ENCODE results near the gene RIMS4. TPM values are rescaled to one million over a fixed set of nuclear protein-coding genes. Genes with fewer than 3 reads are reported as not detected.

RIMS4 gene
- total RNA-seq, 4 donors from 2014 or later, result 1.2 to 2.6 (median 1.9) TPM

GRCh38 chr20:44796311-44796710 is 14.0 kb downstream of the RIMS4 start:
- intact Hi-C loops (cut with DNase I), result no loop called here
- H3K27ac ChIP-seq (replicated peaks in 1 of 4), result no peak overlapping the region
- no peaks in the 10 kb centered on the region for H3K36me3 ChIP-seq
- H3K27me3 ChIP-seq, result peaks cover 0 to 20% (median 0%) of the 10 kb centered on the region in 4 donors
- no peak for DNase-seq (ENCODE audit: extremely low spot score)
- no peaks in the 10 kb centered on the region for H3K4me1 ChIP-seq
- no peaks in the 10 kb centered on the region for H3K9me3 ChIP-seq
- H3K4me3 ChIP-seq, result no peak overlapping the region
- TF ChIP-seq EP300 (IDR thresholded peaks at IDR 0.05) (no peak), CTCF (IDR thresholded peaks at IDR 0.05) (no peak), POLR2AphosphoS5 (IDR thresholded peaks at IDR 0.05) (no peak), POLR2A (IDR thresholded peaks at IDR 0.05; ENCODE audit: low read depth) (no peak)

- Histone ChIP-seq H3K27me3 (peaks cover 0 to 20% (median 0%) of the 10 kb centered on the region in 4 donors), H3K4me3 (no peak overlapping the region), H3K9me3 (no peaks in the 10 kb centered on the region), H3K36me3 (no peaks in the 10 kb centered on the region), H3K27ac (replicated peaks in 1 of 4) (no peak overlapping the region), H3K4me1 (no peaks in the 10 kb centered on the region)
- no peak for TF ChIP-seq CTCF (IDR thresholded peaks at IDR 0.05)
- TF ChIP-seq POLR2AphosphoS5 (IDR thresholded peaks at IDR 0.05), result no peak
- no peak for TF ChIP-seq EP300 (IDR thresholded peaks at IDR 0.05)
- no peak for TF ChIP-seq POLR2A (IDR thresholded peaks at IDR 0.05; ENCODE audit: low read depth)
- 57% methylated on average over 4 of the region's 4 CpGs for WGBS
- no peak for DNase-seq (ENCODE audit: extremely low spot score)
- intact Hi-C loops (cut with DNase I), result no loop called here
Measured at GRCh38 chr20:44795836-44796235, 14.5 kb downstream of the RIMS4 start.

GRCh38 chr20:44792796-44793195 is 17.6 kb downstream of the RIMS4 start:
- Histone ChIP-seq H3K36me3 (no peaks in the 10 kb centered on the region), H3K4me3 (no peak overlapping the region), H3K9me3 (no peaks in the 10 kb centered on the region), H3K27ac (replicated peaks in 1 of 4) (no peak overlapping the region), H3K4me1 (no peaks in the 10 kb centered on the region), H3K27me3 (peaks cover 0 to 29% (median 0%) of the 10 kb centered on the region in 4 donors)
- WGBS, result 63% methylated on average over 5 of the region's 7 CpGs
- TF ChIP-seq POLR2AphosphoS5 (IDR thresholded peaks at IDR 0.05) (no peak), EP300 (IDR thresholded peaks at IDR 0.05) (no peak), CTCF (IDR thresholded peaks at IDR 0.05) (no peak), POLR2A (IDR thresholded peaks at IDR 0.05; ENCODE audit: low read depth) (no peak)
- intact Hi-C loops (cut with DNase I), result no loop called here
- no peak for DNase-seq (ENCODE audit: extremely low spot score)

GRCh38 chr20:44790638-44791393 is 19.5 kb downstream of the RIMS4 start:
- 89% methylated on average over 11 of the region's 11 CpGs for WGBS
- no peak overlapping the region for H3K4me3 ChIP-seq

More at GRCh38 chr20:44790638-44791393, 19.5 kb downstream of the RIMS4 start:
- no peak for DNase-seq (ENCODE audit: extremely low spot score)
- no peaks in the 10 kb centered on the region for H3K9me3 ChIP-seq
- no peaks in the 10 kb centered on the region for H3K36me3 ChIP-seq
- TF ChIP-seq POLR2A (IDR thresholded peaks at IDR 0.05; ENCODE audit: low read depth) (no peak), EP300 (IDR thresholded peaks at IDR 0.05) (no peak), POLR2AphosphoS5 (IDR thresholded peaks at IDR 0.05) (no peak), CTCF (IDR thresholded peaks at IDR 0.05) (no peak)
- H3K27me3 ChIP-seq, result peaks cover 0 to 20% (median 0%) of the 10 kb centered on the region in 4 donors
- H3K4me1 ChIP-seq, result no peaks in the 10 kb centered on the region
- intact Hi-C loops (cut with DNase I), result no loop called here
- no peak overlapping the region for H3K27ac ChIP-seq (replicated peaks in 1 of 4)
